ENCODE results near the gene OTULIN.

Gene OTULIN

GRCh38 chr5:14668181-14668591 lies 3.7 kb downstream of the OTULIN start:
- DNase-seq (ENCODE audit: low read depth, low spot score) = no peak

DNA sequence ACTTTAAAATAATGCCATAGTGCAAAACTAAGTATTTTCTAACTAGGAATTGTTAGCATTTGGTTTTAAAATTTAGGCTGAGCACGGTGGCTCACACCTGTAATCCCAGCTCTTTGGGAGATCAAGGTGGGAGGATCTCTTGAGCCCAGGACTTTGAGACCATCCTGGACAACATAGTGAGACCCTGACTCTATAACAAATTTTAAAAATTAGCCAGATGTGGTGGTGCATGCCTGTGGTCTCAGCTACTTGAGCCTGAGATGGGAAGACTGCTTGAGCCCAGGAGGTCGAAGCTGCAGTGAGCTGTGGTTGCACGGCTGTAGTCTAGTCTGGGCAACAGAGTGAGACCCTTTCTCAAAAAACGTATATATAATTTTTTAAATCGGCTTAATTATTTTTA lies 4.9 kb downstream of the OTULIN start:
- no peak for DNase-seq (ENCODE audit: low read depth, low spot score)

DNA sequence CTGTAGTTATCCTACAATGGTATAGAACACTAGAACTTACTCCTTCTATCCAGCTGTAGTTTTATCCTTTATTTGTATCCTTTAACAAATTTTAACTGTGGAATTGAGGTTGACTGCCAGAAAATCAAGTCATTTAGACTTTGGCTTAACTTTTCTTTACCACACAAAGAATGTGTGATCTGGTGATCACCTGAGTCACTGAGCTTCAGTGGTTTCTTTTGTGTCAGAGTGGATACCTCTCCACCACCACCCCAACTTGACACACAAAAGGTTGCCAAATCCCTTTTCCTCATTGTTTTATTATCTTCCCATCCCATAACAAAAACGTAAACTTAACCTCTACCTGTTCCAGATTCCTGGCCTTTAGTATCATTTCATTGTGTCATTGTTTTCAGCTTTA lies 5.5 kb downstream of the OTULIN start:
- DNase-seq (ENCODE audit: low read depth, low spot score) = no peak

- DNase-seq (ENCODE audit: low read depth, low spot score) = no peak
Observed at GRCh38 chr5:14671414-14671813, 6.9 kb downstream of the OTULIN start.

- no peak for DNase-seq (ENCODE audit: low read depth, low spot score)
Observed at GRCh38 chr5:14672082-14672481, 7.6 kb downstream of the OTULIN start.

DNA sequence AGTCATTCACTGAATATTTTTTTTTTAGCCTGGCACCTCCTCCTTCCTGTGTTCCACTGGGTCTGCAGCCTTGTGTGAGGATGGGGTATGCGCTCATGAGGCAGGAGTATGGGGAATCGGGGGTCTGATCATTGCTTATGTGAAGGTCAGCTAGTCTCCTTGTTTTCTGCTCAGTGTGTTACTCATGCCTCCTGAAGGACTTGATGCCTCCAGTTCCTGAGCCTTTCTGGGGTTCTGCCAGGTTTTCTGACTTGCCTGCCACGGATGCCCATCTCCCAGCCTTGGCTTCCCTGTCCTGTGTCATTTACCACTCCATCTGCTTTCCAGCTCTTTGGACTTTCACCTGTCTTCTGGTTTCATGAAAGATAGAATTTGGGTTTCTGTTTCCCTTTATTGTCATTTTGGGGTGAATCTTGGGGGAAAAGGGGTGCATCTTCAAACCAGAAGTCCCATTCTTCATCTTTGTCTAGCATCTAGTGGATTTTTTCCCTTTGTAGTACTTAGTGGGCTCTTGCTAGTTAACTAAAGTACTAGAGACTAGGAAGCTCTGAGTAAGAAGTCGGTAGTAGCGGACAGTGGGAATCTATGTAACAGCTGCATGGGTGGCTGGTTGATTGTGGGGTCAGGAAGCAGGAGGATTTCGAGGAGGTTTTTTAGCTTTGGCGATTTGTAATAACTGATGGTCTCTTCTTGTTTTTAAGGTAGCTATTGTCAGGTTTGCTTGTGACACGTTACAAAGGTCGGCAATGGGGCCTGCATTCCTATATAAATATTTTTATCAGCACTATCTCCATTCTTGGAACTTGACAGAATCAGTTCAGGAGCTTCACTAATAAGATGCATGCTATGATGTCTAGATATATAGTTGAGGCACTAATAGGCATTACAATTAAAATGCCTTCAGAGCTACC lies 8.2 kb downstream of the OTULIN start:
- DNase-seq (ENCODE audit: low read depth, low spot score) = no peak

DNA sequence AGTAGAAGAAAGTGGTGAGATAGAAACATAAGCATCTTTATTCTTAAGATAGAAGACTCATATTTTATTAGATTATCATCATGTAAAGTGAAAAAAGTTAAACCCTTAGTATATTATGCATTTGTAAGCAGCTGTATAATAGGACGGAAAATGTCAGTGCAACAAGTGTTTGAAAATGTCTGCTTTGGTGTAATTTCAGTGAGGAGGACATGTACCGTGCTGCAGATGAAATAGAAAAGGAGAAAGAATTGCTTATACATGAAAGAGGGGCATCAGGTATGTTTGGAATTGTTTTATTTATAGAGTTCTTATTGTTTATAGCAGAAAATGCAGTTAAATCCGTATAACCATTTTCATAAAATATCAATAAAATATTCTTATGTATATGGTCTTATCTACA lies 8.9 kb downstream of the OTULIN start:
- DNase-seq (ENCODE audit: low read depth, low spot score) = no peak

- DNase-seq (ENCODE audit: low read depth, low spot score) = no peak
Observed at GRCh38 chr5:14674983-14675854, 10.7 kb downstream of the OTULIN start.

DNA sequence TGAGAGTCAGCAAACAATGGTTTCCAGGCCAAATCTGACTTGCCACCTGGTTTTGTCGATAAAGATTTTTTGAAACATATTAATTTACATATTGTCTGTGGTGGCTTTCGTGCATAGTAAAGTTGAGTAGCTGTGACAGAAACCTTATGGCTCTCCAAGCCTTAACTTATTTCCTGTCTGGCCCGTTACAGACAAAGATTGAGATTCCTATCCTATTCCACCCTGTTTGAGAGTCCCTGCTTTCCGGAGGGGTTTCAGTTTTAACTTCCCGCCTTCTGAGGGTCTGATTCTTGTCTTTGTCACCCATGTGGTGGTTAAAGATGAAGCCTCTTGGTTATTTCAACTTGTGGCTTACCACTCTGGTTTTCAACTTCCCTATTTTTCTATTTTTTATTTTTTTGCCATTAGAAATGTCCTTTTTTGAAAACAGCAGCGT lies 11.4 kb downstream of the OTULIN start:
- DNase-seq (ENCODE audit: low read depth, low spot score) = no peak

DNA sequence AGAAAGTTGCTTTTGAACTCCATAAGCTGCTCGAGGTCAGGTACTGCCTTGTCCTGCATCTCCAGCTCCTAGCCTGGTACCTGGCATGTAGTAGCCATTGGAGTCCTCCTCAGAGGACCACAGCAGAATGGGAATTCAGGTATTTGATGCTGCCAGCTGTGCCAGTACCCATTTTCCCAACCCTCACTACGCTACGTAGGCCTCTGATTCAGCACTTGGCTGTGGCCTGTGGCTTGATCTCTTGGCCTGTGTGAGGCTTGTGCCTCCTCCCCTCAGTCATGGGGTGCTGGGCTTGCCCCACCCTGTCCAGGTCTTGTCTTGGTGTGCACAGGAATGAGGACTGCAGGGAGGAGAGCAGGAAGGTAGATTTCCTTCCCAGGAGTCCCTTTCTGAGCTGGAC lies 11.8 kb downstream of the OTULIN start:
- DNase-seq (ENCODE audit: low read depth, low spot score) = no peak

GRCh38 chr5:14678773-14679334 lies 14.3 kb downstream of the OTULIN start:
- no peak for DNase-seq (ENCODE audit: low read depth, low spot score)

DNA sequence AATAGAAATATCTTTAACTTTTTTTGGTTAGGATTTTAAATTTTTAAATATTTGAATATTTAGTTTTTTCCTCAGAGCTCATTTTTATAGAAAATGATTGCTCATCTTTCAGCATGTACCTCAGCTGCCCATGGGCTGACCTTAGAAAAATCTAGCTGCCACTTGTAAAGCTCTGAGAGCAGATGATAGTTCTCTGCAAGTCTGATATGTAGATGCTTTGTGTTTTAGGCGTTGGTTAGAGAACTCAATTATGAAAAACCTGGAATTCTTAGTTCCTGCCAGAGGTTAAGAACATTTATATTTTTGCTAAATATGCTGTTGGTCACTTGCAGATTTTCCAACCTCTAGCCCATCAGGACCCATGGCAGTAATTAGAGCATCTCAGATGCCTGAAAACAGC lies 15.1 kb downstream of the OTULIN start:
- DNase-seq (ENCODE audit: low read depth, low spot score) = no peak

GRCh38 chr5:14681236-14681752 lies 16.8 kb downstream of the OTULIN start:
- DNase-seq (ENCODE audit: low read depth, low spot score) = no peak

GRCh38 chr5:14683906-14684455 lies 19.5 kb downstream of the OTULIN start:
- no peak for DNase-seq (ENCODE audit: low read depth, low spot score)

DNA sequence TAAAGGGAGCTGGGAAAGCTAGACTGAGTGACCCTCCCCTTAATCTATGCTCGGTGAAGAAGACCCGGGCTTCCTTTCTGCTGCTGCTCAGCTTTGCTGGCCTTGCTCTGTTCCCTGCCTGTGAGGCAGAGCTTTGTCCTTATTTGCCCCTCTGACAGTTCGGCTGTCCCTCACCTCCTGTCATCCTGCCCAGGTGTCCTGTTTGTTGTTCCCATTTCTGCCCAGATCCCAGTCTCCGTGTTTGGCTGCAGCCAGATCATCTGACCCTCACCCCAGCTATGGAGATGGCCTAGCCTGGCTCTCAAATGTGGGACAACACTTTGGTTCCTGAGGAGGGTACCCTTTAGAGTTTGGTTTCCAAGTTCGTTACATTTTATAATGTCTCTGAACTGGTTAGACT lies 20.2 kb downstream of the OTULIN start:
- no peak for DNase-seq (ENCODE audit: low read depth, low spot score)

- DNase-seq (ENCODE audit: low read depth, low spot score) = no peak
Observed at GRCh38 chr5:14685757-14686156, 21.2 kb downstream of the OTULIN start.

- DNase-seq (ENCODE audit: low read depth, low spot score) = no peak
Observed at GRCh38 chr5:14686517-14686916, 22.0 kb downstream of the OTULIN start.

DNA sequence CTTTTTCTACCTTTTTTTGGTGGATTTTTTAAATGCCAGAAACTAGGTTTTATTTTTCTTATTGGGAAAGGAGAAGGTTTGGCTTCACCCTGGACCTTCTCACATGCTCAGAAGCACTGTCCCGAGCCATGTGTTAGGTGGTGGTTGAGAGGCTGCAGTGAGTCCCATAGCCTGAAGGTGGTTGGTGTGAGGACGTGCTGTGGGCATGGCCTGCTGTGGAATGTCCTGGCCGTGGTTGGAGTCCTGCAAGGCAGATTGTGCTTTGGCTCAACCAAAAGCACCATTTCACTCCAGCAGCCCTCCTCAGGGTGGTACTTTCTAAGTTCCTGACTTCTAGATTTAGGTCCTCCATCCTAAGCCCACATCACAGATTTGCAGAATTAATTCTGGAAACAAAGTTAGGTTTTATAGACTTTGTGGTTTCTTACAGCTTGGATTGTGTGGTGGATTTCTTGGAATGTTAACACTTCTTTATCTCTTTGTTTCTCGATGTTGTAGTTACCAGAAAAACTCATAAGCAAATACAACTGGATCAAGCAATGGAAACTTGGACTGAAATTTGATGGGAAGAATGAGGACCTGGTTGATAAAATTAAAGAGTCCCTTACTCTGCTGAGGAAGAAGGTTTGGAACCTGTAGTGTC lies 22.6 kb downstream of the OTULIN start:
- no peak for DNase-seq (ENCODE audit: low read depth, low spot score)

DNA sequence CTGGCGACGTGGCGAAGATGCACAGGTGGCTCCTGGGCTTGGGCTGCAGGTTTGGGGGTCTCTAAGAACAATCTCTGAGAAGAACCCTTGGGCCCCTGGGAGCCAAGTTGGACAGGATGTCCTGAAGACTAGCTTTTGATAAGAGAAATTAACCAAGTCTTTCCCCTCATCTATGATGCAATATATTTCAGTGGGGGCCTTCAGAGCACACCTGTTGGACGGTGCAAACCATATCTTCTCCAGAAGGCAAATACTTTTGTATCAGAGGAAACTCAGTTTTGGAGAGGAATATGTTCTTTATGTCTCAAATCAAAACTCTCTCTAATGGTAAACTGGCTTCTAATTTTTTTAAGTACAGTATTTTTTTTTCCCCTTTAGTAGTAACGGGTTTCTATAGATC lies 28.6 kb downstream of the OTULIN start:
- DNase-seq (ENCODE audit: low read depth, low spot score) = no peak

DNA sequence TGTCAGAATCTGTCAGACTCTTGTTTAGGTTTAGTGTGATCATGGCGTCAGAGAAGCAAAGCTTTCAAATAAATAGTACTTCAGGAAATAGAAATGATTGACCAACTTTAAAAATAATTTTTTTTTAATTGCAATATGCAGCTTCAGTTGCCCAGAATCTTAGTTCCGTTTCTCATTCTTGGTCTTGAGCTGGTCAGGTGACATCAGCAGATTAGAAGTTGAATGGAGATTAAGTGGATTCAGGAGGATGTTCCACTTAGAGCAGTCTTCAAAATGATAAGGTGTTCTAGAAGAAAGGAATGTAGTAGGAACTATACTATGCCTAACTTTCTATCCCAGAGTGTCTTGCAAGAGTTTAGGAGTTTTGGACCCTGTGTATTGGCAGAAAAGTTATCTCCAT lies 30.6 kb downstream of the OTULIN start:
- no peak for DNase-seq (ENCODE audit: low read depth, low spot score)

DNA sequence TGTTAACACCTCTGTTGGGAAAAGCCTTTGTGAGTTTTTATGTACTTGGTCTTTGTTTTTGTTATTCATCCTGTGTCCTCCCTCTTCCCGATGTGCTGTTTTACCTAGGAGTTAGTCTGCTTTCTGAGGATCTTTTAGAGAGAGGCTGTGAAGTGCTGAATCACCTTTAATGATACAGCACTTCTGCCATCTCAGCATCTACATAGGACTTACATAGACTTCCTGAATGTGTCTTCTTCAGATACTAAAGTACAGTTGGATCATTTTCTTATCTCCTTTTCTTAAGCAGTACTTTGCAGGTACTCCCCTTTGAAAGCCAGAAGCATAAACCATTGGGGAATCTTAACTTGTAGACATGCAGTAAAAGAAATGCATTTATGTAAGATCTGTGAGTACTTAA lies 31.5 kb downstream of the OTULIN start:
- DNase-seq (ENCODE audit: low read depth, low spot score) = no peak

Measured in activated naive CD8-positive, alpha-beta T cell treated with anti-CD3 and anti-CD28 coated beads, Interleukin-2, amount 50 U/mL, for 16 hours (primary cell).